IPS-18c (cell line): ENCODE measurements around the gene TMEM126B.
"Not testable (repeated sequence)": the region's sequence is repeated elsewhere in the genome, so short reads cannot be mapped to it uniquely, and the experiment has no call there.

Source experiments
- H3K4me3 ChIP-seq: 2 replicates; pipeline ENCODE4 v1.7.0; 2013; ENCODE audit warnings: low read depth, mild to moderate bottlenecking, low read length, moderate library complexity; ENCODE audit not compliant: insufficient read depth
- H3K9me3 ChIP-seq: one replicate; pipeline ENCODE4 v1.6.1; 2013; ENCODE audit warnings: mild to moderate bottlenecking, low read length, moderate library complexity; ENCODE audit not compliant: control insufficient read depth, insufficient read depth

TMEM126B gene

DNA sequence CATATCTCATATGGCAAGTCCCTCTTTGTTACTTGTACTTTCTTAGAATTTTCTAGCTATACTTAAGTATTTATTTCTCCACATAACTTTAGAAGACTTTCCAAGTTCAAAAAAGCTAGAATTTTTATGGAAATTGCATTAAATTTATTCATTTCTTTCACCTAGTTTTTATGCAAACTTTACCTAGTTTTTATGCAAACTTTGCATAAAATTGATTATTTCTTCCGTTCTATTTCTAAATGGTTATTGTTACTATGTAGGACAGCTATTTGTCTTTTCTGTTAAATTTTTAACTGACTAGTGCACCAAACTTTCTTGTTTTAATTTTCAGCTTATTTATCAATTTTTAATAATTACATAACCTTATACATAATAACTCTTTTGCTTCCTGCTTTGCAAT, 39.8 kb downstream of the TMEM126B start:
- Histone ChIP-seq H3K4me3 (no peak overlapping the region), H3K9me3 (no peaks in the 10 kb centered on the region)

DNA sequence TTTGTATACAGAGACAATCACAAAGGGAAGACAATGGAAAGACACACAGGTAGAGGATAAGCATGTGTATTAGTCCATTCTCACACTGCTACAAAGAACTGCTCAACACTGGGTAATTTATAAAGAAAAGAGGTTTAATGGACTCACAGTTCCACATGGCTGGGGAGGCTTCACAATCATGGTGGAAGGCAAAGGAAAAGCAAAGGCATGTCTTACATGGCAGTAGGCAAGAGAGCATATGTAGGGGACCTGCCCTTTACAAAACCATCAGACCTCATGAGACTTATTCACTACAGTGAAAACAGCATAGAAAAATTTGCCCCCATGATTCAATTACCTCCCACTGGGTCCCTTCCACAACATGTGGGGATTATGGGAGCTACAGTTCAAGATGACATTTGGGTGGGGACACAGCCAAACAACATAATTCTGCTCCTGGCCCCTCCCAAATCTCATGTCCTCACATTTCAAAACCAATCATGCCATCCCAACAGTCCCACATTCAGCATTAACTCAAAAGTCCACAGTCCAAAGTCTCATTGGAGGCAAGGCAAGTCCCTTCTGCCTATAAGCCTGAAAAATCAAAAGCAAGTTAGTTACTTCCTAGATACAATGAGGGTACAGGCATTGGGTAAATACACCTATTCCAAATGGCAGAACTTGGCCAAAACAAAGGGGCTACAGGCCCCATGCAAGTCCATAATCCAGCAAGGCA, 42.7 kb downstream of the TMEM126B start:
- not testable (repeated sequence) for H3K4me3 ChIP-seq, H3K9me3 ChIP-seq

DNA sequence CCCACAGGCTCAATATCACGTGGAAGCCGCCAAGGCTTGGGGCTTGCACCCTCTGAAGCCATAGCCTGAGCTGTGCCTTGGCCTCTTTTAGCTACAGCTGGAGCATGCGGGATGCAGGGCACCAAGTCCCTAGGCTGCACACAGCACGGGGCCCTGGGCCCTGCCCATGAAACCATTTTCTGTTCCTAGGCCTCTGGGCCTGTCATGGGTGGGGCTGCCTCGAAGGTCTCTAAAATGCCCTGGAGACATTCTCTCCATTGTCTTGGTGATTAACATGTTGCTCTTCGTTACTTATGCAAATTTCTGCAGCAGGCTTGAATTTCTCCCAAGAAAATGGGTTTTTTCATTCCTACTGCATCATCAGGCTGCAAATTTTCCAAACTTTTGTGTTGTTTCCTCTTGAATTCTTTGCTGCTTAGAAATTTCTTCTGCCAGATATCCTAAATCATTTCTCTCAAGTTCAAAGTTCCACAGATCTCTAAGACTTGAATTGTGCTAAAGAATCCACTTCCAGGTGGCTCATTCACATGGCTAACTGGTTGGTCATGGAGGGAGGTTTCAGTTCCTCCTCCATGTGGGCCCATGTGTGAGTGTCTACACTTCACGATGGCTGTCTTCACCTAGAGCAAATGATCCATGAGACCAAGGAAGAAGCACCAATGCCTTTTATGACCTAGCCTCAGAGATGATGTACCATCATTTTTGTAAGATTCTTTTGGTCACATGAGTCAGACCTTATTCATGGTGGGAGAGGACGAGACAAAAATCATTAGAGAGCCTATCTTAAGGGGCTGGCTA, 43.9 kb downstream of the TMEM126B start:
- H3K9me3 ChIP-seq, result peaks cover 2% of the 10 kb centered on the region
- no peak overlapping the region for H3K4me3 ChIP-seq

DNA sequence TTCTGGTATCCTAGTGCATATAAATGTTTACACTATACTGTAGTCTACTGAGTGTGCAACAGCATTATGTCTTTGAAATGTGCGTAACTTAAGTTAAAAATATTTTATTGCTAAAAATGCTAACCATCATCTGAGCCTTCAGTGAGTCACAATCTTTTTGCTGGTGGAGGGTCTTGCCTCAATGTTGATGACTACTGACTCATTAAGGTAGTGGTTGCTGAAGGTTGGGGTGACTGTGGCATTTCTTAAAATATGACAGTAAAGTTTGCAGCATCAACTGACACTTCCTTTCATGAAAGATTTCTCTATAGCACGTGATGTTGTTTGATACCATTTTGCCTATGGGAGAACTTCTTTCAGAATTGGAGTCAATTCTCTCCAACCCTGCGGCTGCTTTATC, 45.0 kb downstream of the TMEM126B start:
- Histone ChIP-seq H3K9me3 (peaks cover 2% of the 10 kb centered on the region), H3K4me3 (no peak overlapping the region)

DNA sequence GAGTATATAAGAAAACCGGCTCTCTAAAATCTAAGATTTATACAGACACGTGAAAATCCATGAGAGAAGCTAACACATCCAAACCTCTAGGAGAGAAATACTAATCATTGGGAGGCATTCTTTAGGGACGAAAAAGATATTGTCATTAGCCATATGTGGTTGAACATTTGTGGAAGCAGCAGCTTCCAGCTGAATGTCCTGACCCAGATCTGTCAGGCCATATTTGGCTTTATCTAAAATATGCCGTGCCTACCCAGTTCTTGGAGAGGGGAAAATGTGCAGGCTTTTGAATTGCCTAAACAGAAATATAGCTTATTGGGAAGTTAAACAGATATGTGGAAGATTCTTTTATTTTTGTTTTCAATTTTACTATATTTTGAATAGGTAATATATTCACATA, 51.2 kb downstream of the TMEM126B start:
- no peak overlapping the region for H3K4me3 ChIP-seq
- peaks cover 2% of the 10 kb centered on the region for H3K9me3 ChIP-seq

DNA sequence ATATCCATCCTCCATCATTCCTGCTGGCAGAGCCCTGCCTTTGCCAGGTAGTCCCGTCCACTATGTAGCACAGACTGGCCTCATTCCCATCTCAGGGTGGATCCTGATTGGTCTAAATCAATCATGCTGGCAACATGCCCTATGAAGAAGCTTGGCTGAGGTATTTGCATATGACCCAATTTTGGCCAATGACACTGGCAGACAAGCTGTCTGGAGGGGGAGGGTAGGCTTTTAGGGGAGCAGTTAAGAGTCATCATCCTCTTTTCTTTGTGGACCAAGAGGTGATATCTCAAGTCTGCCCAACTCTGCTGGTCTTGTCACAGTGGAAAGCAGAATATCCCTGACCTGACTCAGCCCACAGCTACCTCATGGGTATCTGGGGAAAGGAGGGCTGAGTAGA, 52.5 kb downstream of the TMEM126B start:
- Histone ChIP-seq H3K4me3 (no peak overlapping the region), H3K9me3 (no peaks in the 10 kb centered on the region)

DNA sequence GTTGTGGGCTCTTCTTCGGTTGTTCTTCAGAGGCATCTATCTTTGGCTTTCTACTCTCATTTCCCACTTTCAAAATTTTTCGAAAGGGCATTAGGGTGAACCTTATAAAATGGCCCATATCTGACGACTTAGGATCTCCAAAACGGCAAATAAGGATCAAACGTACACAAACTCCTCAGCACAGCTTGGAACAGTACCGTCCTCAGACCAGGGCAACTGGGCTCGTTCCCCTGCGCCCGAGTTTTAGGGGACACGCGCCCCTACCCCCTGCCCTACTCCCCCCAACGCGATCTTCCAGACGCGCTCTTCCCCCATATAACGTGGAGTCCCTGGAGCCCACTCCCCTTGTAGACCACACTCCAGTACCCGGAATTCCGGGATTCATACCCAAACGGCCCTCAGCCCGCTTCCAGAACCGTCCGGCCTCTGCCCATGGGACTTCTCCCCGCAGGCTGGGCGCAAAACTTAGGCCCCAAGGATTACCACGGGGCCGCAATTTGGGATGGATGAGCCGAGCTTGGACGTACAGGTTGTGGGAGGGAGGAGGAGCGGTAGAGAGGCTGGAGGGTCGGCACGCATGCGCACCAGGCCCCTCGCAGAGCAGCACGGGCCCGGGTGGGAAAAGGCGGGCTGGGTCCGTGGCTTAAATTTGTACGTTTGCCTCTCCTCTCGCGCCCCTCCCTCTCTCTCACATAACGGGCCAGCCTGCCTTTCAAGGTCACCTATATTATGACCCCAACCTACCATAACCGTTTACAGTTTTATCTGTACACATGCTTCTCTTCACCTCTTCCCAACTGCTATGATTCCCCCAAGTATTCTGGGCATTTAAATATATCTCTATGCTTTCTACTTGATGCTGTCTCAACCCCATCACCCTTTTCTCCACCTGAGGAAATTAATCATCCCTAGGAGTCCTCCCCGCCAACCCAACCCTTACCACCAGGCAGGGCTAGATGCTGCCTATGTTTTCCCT, 54.2 kb downstream of the TMEM126B start:
- H3K4me3 ChIP-seq, result no peak overlapping the region

DNA sequence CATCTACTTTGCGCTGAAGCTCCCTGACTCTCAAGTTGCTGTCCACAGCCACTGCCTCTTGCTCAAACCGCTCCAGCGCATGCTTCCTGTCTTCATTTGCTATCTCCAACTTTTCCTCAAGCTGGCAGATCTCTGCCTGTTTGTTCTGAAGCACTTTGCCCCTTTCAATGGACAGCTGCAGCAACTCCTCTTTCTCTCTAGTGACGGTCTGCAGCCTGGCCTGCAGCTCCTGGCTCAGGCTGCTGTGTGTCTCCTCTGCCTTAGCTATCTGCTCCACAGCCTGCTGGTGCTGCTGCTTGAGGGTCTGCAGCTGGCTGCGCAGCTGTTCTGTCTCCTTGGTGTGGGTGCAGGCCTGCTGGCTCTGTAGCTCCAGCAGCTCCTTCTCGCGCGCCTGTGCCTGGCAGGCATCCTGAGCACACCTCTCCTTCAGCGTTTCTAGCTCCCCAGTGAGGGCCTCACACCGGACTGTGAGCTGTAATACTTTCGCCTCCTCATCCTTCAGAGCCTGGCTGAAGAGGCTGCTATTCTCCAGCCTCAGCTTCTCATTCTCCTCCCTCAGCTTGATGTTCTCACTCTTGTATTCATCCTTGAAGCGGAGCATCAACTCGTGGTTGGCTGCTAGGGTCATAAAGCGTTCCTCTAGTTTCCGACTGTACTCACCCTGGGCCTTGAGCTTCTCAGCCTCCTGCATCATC, 56.9 kb downstream of the TMEM126B start:
- Histone ChIP-seq H3K9me3 (no peaks in the 10 kb centered on the region), H3K4me3 (no peak overlapping the region)

More for the DNA sequence above, 54.2 kb downstream of the TMEM126B start:
- no peaks in the 10 kb centered on the region for H3K9me3 ChIP-seq

DNA sequence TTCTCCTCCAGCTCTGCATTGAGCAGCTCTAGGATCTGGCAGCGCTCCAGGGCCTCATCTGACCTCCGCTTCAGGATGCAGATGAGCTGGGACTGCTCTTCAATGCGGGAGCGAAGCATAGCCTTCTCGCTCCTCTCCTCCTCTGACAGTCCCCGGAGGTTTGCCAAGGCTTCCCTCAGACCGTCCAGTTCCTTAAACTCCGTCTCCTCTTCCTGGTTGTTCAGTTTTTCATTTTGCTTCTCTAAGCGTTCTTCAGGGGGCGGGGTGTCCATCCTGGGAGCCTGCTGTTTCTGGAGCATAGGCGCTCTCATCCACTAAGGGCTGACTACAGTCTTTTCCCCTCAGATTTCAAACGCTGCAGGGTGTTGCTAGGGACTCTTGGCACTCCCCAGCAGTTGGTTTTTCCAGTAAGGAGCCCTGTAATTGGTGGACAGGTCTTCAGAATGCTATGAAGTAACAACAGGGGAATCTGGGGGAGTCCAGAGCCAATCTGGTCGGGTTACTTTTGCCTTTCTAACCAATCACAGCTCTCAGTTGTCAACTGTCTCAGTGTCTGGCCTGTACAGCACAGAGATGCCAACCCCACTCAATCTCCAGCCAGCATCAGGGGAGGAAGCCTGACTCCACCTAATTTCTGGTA, 57.5 kb downstream of the TMEM126B start, which contains the start of gene CCDC89:
Gene CCDC89, minus strand, starts transcription at position 376 of the 640 bp plus-strand sequence. Its CDS starts 65 bp downstream, at position 311.
- Histone ChIP-seq H3K4me3 (no peak within 1 kb of the TSS), H3K9me3 (no peaks in the 10 kb centered on the region)
